Esophagus squamous epithelium (tissue), 4 donors: ENCODE measurements around the gene SYT2.
"Not testable (repeated sequence)": the region's sequence is repeated elsewhere in the genome, so short reads cannot be mapped to it uniquely, and the experiment has no call there.

Experiments used
- POLR2A ChIP-seq, 4 donors: fragments of 450-650 bp; IDR thresholded peaks; one replicate each; pipeline ENCODE4 v1.6.1; 2017; ENCODE audit warnings: antibody characterized with exemption in 4 of 4, mild to moderate bottlenecking in 4 of 4, moderate library complexity in 3 of 4
- TF ChIP-seq, protein P1 (sequence below), 6 experiments: fragments of 450-650 bp in 4 of 6; fragments of 200-600 bp in 2 of 6; sonication (generic) in 2 of 6; IDR thresholded peaks; one replicate each; pipeline ENCODE4 v1.5.1; 2016 to 2019; ENCODE audit warnings: antibody characterized with exemption in 6 of 6, mild to moderate bottlenecking in 4 of 6, moderate library complexity in 4 of 6

- TF ChIP-seq, protein P1, sequence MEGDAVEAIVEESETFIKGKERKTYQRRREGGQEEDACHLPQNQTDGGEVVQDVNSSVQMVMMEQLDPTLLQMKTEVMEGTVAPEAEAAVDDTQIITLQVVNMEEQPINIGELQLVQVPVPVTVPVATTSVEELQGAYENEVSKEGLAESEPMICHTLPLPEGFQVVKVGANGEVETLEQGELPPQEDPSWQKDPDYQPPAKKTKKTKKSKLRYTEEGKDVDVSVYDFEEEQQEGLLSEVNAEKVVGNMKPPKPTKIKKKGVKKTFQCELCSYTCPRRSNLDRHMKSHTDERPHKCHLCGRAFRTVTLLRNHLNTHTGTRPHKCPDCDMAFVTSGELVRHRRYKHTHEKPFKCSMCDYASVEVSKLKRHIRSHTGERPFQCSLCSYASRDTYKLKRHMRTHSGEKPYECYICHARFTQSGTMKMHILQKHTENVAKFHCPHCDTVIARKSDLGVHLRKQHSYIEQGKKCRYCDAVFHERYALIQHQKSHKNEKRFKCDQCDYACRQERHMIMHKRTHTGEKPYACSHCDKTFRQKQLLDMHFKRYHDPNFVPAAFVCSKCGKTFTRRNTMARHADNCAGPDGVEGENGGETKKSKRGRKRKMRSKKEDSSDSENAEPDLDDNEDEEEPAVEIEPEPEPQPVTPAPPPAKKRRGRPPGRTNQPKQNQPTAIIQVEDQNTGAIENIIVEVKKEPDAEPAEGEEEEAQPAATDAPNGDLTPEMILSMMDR (IDR thresholded peaks at IDR 0.05): not testable (repeated sequence)
- TF ChIP-seq POLR2A (IDR thresholded peaks at IDR 0.05): not testable (repeated sequence)
These were observed 154.2 kb downstream of the SYT2 start for GRCh38 chr1:202556037-202556436.
